Endothelial cell of umbilical vein (primary cell): ENCODE data around the gene CTNNA2. TPM values are rescaled to one million over a fixed set of nuclear protein-coding genes. Genes with fewer than 3 reads are reported as not detected.

ENCODE experiments used
- BruUV-seq: library from RNA; stranded (reverse); fragments of 400-500 nt; replicated peaks from 2 replicates; lab custom pipeline; 2021; lab: Mats Ljungman, UMichigan
- CTCF ChIA-PET: fragments of 300-600, 350-600 bp; sonication (Branson Sonifier 250); formaldehyde crosslinking; loops from one replicate; lab custom pipeline; 2021; ENCODE audit warnings: antibody characterized with exemption, inconsistent platforms; lab: Charles Lee
- POLR2A ChIA-PET: fragments of 300-600, 350-600 bp; sonication (Branson Sonifier 250); formaldehyde crosslinking; loops from one replicate; lab custom pipeline; 2021; ENCODE audit warnings: antibody characterized with exemption, inconsistent platforms; lab: Charles Lee
- DNase-seq: peaks from one replicate; pipeline ENCODE4 v3.0.0-alpha.2; 2011; ENCODE audit warnings: low read depth, low spot score
- FAIRE-seq: peaks from 2 replicates; lab custom pipeline; 2011; peaks lifted over from hg19 to GRCh38; lab: Jason Lieb, UNC
- H2AFZ ChIP-seq: 2 replicates; pipeline ENCODE4 v1.6.0; 2012; ENCODE audit warnings: low read depth, low read length, control low read depth, inconsistent platforms
- H3K27ac ChIP-seq: 2 replicates; pipeline ENCODE4 v1.5.1; 2011; ENCODE audit warnings: low read depth, mild to moderate bottlenecking, control low read depth, low read length, moderate library complexity; ENCODE audit not compliant: insufficient read depth
- H3K27me3 ChIP-seq, 2 experiments: 2 replicates each; pipeline versions ENCODE4 v1.6.0 to v1.6.1; 2011; ENCODE audit warnings: low read length in 2 of 2, mixed read lengths in 1 of 2; ENCODE audit not compliant: control insufficient read depth in 2 of 2, insufficient read depth in 2 of 2
- H3K36me3 ChIP-seq, 2 experiments: 2 replicates in 1 of 2; 3 replicates in 1 of 2; pipeline ENCODE4 v1.5.1; 2011; ENCODE audit warnings: low read length in 2 of 2, mild to moderate bottlenecking in 1 of 2, moderate library complexity in 1 of 2; ENCODE audit not compliant: control insufficient read depth in 2 of 2, insufficient read depth in 2 of 2; ENCODE audit errors: extremely low read depth in 1 of 2
- H3K4me1 ChIP-seq: 3 replicates; pipeline ENCODE4 v1.5.1; 2011; ENCODE audit warnings: mild to moderate bottlenecking, low read length; ENCODE audit not compliant: control insufficient read depth, insufficient read depth; ENCODE audit errors: extremely low read depth
- H3K4me2 ChIP-seq: 2 replicates; pipeline ENCODE4 v1.6.1; 2011; ENCODE audit warnings: low read length, control low read depth, mixed read lengths; ENCODE audit not compliant: insufficient read depth
- H3K4me3 ChIP-seq, 3 experiments: fragments of 200-600 bp in 1 of 3; sonication (generic), shearing (Covaris generic) in 1 of 3; replicated peaks in 1 of 3; 2 replicates each; pipeline ENCODE4 v1.5.1; 2011 to 2016; ENCODE audit warnings: control low read depth in 3 of 3, low read length in 3 of 3, mild to moderate bottlenecking in 2 of 3, inconsistent platforms in 1 of 3, low read depth in 1 of 3, moderate library complexity in 1 of 3; ENCODE audit not compliant: insufficient read depth in 1 of 3
- H3K79me2 ChIP-seq: 2 replicates; pipeline ENCODE4 v1.6.0; 2012; ENCODE audit warnings: low read length, inconsistent platforms; ENCODE audit not compliant: control insufficient read depth, insufficient read depth
- H3K9ac ChIP-seq: replicated peaks from 2 replicates; pipeline ENCODE3; 2011; ENCODE audit warnings: low read length, control low read depth; ENCODE audit not compliant: insufficient read depth; ENCODE audit errors: extremely low read depth
- H3K9me1 ChIP-seq: replicated peaks from 3 replicates; pipeline ENCODE4 v1.6.0; 2011; ENCODE audit warnings: mild to moderate bottlenecking, low read length; ENCODE audit not compliant: control insufficient read depth, insufficient read depth; ENCODE audit errors: extremely low read depth
- H3K9me3 ChIP-seq: replicated peaks from 2 replicates; pipeline ENCODE4 v1.5.1; 2012; ENCODE audit warnings: low read length, inconsistent platforms; ENCODE audit not compliant: control insufficient read depth, insufficient read depth
- H4K20me1 ChIP-seq: replicated peaks from 2 replicates; pipeline ENCODE3; 2011; ENCODE audit warnings: mild to moderate bottlenecking, low read length; ENCODE audit not compliant: control insufficient read depth, insufficient read depth; ENCODE audit errors: extremely low read depth
- EZH2 ChIP-seq: IDR thresholded peaks from 2 replicates; pipeline ENCODE4 v1.6.1; 2012; ENCODE audit warnings: borderline replicate concordance, low read depth, mild to moderate bottlenecking, moderate library complexity, low read length, inconsistent platforms; ENCODE audit not compliant: severe bottlenecking
- FOS ChIP-seq: IDR thresholded peaks from 2 replicates; pipeline ENCODE4 v1.6.1; 2011; ENCODE audit warnings: mild to moderate bottlenecking, low read length, moderate library complexity, borderline replicate concordance; ENCODE audit not compliant: insufficient read depth
- GATA2 ChIP-seq: IDR thresholded peaks from 2 replicates; pipeline ENCODE4 v1.7.0; 2011; ENCODE audit warnings: low read depth, mild to moderate bottlenecking, moderate library complexity, mixed read lengths, low read length; ENCODE audit not compliant: insufficient read length, insufficient read depth
- JUN ChIP-seq: IDR thresholded peaks from 2 replicates; pipeline ENCODE4 v1.6.1; 2011; ENCODE audit warnings: borderline replicate concordance, low read depth; ENCODE audit not compliant: insufficient read length, insufficient read depth
- MYC ChIP-seq: IDR thresholded peaks from one replicate; pipeline ENCODE4 v1.6.1; 2011; ENCODE audit warnings: mild to moderate bottlenecking, low read depth, low read length
- POLR2A ChIP-seq: IDR thresholded peaks from 2 replicates; pipeline ENCODE4 v1.6.1; 2012; ENCODE audit warnings: low read depth, mild to moderate bottlenecking, control low read depth, low read length
- POLR2AphosphoS5 ChIP-seq: IDR thresholded peaks from 2 replicates; pipeline ENCODE4 v1.6.1; 2012; ENCODE audit warnings: low read depth, mild to moderate bottlenecking, control low read depth, low read length, moderate library complexity; ENCODE audit not compliant: insufficient read depth
- dilution Hi-C: fragments of 300-500 bp; cut with MboI; formaldehyde crosslinking; loops from one replicate; pipeline ENCODE4 v1.15.0; 2019; ENCODE audit warnings: low sequenced_read_pairs; ENCODE audit not compliant: extremely low pct_ligation_motif_present
- intact Hi-C: fragments of 100-400 bp; cut with micrococcal nuclease; formaldehyde crosslinking; loops from one replicate; pipeline ENCODE4 v1.10.0; 2022
- polyA plus RNA-seq, 4 experiments: library from polyadenylated mRNA; depleted of rRNA in 3 of 4; stranded (reverse) in 3 of 4; unstranded in 1 of 4; fragments of >200 nt; gene quantifications; 2 replicates each; pipeline versions ENCODE4 v1.2.1 to v1.2.3, GENCODE V29; 2011 to 2012; ENCODE audit warnings: missing spikeins in 1 of 4
- total RNA-seq: library from RNA; stranded (reverse); gene quantifications from 2 replicates; pipeline ENCODE4 v1.2.3, GENCODE V29; 2021
- TF ChIP-seq, protein P1 (sequence below): IDR thresholded peaks from 2 replicates; pipeline ENCODE4 v1.6.1; 2011; ENCODE audit not compliant: insufficient read depth, insufficient read length
- TF ChIP-seq, protein P2 (sequence below), 2 donors: IDR thresholded peaks; 1 replicate in 1 of 2; 2 replicates in 1 of 2; pipeline ENCODE4 v1.5.1; 2011; ENCODE audit warnings: low read length in 2 of 2, mild to moderate bottlenecking in 2 of 2, moderate library complexity in 2 of 2, control low read depth in 1 of 2, inconsistent platforms in 1 of 2, low read depth in 1 of 2; ENCODE audit not compliant: insufficient read depth in 1 of 2; ENCODE audit errors: extremely low read depth in 1 of 2

Gene CTNNA2
- total and polyA plus RNA-seq, 2 donors (not counting 3 experiments of a cell fraction or from before 2014, with no cell fraction given) = not detected

DNA sequence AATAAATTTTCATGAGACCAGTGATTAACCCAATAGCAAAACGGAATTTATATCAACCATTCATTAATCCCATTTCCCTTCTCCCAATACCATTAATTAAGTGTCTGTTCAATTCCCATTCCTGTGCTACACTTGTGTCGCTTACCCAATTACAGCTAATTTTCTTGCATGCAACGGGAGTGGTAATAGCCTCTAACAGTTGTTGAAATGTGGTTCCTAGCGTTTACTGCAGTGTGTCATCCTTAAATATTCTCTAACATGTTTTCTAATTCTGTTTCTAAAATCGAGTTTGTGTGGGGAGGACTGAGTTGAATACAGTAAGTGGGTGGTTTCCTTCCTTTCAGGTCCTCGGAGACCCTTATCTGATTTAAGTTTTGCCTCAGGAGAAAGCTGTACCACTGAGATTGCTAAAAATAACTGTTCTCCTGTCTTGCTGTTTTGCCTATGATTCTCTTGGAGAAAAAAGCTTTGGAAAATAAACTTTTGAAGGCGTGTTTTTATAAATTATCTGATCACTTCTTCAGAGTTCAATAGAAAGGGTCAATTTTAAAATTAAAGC is 851.0 kb downstream of the CTNNA2 start:
- H4K20me1 ChIP-seq = no peaks in the 10 kb centered on the region
- no TSS peak for BruUV-seq
- no peaks in the 10 kb centered on the region for H3K27me3 ChIP-seq
- no peaks in the 10 kb centered on the region for H3K9me1 ChIP-seq
- H3K9ac ChIP-seq = no peak overlapping the region
- H3K36me3 ChIP-seq = no peaks in the 10 kb centered on the region
- intact Hi-C loops = no loop called here
- ChIA-PET POLR2A (no interaction called here), CTCF (no interaction called here)
- TF ChIP-seq POLR2AphosphoS5 = no peak
- TF ChIP-seq JUN = no peak
- no peak for TF ChIP-seq GATA2
- no peak for TF ChIP-seq MYC
- TF ChIP-seq, protein P1, sequence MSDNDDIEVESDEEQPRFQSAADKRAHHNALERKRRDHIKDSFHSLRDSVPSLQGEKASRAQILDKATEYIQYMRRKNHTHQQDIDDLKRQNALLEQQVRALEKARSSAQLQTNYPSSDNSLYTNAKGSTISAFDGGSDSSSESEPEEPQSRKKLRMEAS = no peak
- no peak for TF ChIP-seq POLR2A
- DNase-seq (no peak), FAIRE-seq (no peak)
- H2AFZ ChIP-seq = no peak overlapping the region
- H3K79me2 ChIP-seq = no peaks in the 10 kb centered on the region
- H3K9me3 ChIP-seq = no peaks in the 10 kb centered on the region
- H3K4me1 ChIP-seq = no peaks in the 10 kb centered on the region
- no peak overlapping the region for H3K27ac ChIP-seq
- H3K4me3 ChIP-seq = no peak overlapping the region
- no peak overlapping the region for H3K4me2 ChIP-seq
- dilution Hi-C loops = no loop called here

DNA sequence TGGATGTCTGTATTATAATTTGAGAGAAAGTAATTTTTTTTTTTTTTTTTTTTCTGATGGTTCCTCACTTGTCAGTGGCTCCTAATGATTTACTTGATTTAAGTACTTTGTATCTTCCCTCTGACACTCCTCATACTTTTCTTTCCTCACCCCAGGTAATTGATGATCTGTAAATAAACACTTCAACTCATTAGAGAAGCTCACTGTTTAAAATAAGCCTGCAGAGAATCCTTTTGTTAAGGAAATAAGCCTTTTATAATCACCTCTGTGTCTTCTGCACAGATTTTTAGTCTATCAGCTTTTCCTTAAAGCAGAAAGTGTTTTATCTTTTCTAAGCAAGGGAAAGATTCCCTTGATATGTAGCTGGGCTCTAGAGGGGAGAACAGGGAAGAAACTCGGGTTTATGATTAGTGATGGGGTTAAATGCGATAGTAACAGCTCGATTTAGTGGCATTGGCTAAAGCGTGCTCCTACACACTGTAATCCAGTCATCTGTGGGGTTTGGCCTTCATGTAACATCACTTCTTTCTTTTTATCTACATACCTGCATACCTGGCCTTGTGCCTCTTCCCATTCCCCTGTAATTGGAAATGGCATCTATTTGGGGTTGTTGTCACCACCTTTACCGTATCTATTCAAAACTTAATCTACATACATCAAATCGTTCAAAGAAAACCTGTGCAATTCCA is 851.8 kb downstream of the CTNNA2 start:
- H4K20me1 ChIP-seq = no peaks in the 10 kb centered on the region
- no TSS peak for BruUV-seq
- no peaks in the 10 kb centered on the region for H3K9me1 ChIP-seq
- intact Hi-C loops (no loop called here), dilution Hi-C loops (no loop called here)
- no peaks in the 10 kb centered on the region for H3K4me1 ChIP-seq
- FAIRE-seq = no peak
- ChIA-PET POLR2A (no interaction called here), CTCF (no interaction called here)
- H3K9ac ChIP-seq = no peak overlapping the region
- H3K9me3 ChIP-seq = no peaks in the 10 kb centered on the region
- H3K36me3 ChIP-seq = no peaks in the 10 kb centered on the region
- no peak overlapping the region for H3K27ac ChIP-seq
- no peak for DNase-seq
- no peak overlapping the region for H3K4me2 ChIP-seq
- no peaks in the 10 kb centered on the region for H3K79me2 ChIP-seq
- H3K4me3 ChIP-seq = no peak overlapping the region
- TF ChIP-seq JUN (no peak), EZH2 (no peak), GATA2 (no peak), POLR2A (no peak), FOS (no peak), POLR2AphosphoS5 (no peak), MYC (no peak)
- TF ChIP-seq, protein P2, sequence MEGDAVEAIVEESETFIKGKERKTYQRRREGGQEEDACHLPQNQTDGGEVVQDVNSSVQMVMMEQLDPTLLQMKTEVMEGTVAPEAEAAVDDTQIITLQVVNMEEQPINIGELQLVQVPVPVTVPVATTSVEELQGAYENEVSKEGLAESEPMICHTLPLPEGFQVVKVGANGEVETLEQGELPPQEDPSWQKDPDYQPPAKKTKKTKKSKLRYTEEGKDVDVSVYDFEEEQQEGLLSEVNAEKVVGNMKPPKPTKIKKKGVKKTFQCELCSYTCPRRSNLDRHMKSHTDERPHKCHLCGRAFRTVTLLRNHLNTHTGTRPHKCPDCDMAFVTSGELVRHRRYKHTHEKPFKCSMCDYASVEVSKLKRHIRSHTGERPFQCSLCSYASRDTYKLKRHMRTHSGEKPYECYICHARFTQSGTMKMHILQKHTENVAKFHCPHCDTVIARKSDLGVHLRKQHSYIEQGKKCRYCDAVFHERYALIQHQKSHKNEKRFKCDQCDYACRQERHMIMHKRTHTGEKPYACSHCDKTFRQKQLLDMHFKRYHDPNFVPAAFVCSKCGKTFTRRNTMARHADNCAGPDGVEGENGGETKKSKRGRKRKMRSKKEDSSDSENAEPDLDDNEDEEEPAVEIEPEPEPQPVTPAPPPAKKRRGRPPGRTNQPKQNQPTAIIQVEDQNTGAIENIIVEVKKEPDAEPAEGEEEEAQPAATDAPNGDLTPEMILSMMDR (IDR thresholded peaks at IDR 0.05; ENCODE audit: extremely low read depth in 1 of 2, insufficient read depth in 1 of 2, low read depth in 1 of 2, low read length in 2 of 2) = no peak
- TF ChIP-seq, protein P1 = no peak
- no peaks in the 10 kb centered on the region for H3K27me3 ChIP-seq
- no peak overlapping the region for H2AFZ ChIP-seq
